T47D (cell line): ENCODE results near the gene ZNF93.
"Not testable (repeated sequence)": the region's sequence is repeated elsewhere in the genome, so short reads cannot be mapped to it uniquely, and the experiment has no call there.

Source experiments
- DNase-seq, 2 experiments: peaks; one replicate each; pipeline versions ENCODE4 v3.0.0 to v3.0.0-alpha.2; 2011 to 2012; ENCODE audit warnings: low read depth in 1 of 2, low spot score in 1 of 2
- JUND ChIP-seq: IDR thresholded peaks from 2 replicates; pipeline ENCODE4 v1.6.1; 2012; ENCODE audit warnings: low read depth
- in situ Hi-C: cut with HindIII; loops from 2 replicates; pipeline ENCODE4 v1.10.0; 2016; ENCODE audit warnings: low sequenced_read_pairs, low pct_unique_long_range_greater_than_20kb

Gene ZNF93

DNA sequence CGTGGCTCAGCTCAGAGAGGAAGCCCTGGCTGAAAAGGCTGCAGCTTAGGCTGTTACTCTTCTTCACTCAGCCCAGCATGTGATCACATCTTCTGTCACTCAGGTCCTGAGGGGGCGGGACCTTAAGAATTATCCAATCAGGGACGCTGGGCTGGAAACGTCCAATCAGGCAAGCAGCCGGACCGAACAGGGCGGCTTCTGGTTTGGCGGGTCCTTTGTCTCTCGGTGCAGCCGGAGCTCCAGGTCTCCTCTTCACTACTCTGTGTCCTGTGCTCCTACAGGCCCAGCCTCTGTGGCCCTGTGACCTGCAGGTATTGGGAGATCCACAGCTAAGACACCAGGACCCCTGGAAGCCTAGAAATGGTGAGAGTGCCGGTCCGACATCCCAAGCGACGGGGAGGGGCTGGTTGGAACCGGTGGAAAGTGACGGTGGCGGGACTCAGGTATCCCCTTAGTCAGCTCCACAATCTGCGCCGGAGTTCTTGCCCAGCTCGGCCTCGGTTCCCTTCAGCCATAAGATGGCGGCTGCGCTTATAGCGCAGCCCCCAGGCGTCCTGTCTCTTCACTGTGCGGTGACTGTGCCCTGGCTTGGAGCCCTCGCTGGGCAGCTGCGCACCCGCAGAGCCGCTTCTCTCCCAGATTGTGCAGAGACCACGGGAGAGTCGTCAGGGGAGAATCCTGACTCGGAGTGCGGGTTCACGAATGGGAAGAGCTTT is at the start of gene ZNF93:
Gene ZNF93, plus strand, starts transcription at position 218 of the 716 bp plus-strand sequence. Its CDS starts 143 bp downstream, at position 361.
- in situ Hi-C loops, result no loop called here
- peak; percentile 79 to 97 for DNase-seq
- TF ChIP-seq JUND, result no peak

DNA sequence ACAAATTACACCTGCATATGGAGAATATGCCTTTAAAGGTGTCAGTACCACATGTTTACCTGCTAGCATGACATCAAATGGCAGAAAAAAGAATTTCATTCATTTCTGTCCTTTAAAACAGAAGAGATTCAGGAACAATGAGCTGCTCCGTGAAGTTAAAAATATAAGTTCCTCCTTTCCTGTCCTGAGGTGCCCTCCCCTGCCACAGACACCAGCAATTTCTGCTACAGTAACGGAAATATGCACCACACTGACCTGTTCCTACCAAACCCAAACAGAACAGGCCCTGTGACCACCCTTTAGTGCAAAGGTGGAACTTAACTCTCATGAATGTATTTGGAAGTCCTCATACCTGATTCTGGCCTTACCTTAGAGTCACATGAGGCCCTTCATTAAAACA is 49.0 kb upstream of the ZNF93 start:
- DNase-seq, in situ Hi-C loops: not testable (repeated sequence)

DNA sequence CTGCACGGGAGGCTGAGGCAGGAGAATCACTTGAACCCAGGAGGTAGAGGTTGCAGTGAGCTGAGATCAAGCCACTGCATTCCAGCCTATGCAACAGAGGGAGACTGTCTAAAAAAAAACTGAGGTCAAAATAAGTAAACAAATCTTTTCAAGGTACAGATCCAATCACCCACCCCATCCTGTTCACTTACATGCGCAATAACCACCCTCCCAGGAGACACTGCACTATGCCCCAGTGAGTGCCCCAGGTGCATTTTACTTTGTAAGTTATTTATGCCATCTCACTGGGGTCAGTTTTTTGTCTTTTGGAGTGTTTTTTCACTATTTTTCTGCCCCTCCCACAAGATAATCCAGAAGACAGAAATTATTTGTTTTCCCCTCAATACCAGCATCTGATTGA is 42.0 kb upstream of the ZNF93 start:
- in situ Hi-C loops, result no loop called here
- no peak for TF ChIP-seq JUND
- no peak for DNase-seq

DNA sequence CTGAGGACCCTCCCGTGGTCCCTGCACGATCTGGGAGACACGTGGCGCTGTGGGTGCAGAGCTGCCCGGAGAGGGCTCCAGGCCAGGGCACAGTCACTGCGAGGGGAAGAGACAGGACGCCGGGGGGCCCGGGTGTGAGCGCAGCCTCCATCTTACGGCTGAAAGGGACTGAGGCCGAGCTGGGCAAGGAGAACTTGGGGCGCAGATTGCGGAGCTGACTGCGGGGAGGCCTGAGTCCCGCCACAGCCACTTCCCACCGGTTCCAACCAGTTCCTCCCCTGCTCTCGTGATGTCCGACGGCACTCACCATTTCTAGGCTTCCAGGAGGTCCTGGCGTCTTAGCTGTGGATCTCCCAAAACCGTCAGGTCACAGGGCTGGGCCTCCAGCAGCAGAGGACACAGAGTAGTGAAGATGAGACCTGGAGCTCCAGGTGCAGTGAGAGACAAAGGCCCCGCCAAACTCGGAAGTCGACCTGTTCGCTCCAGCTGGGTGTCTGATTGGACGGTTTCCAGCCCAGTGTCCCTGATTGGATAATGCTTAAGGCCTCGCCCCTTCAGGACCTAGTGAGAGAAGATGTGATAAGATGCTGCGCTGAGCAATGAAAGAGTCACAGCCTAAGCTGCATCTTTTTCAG is 39.9 kb upstream of the ZNF93 start:
- no peak for DNase-seq
- no peak for TF ChIP-seq JUND
- in situ Hi-C loops, result no loop called here

DNA sequence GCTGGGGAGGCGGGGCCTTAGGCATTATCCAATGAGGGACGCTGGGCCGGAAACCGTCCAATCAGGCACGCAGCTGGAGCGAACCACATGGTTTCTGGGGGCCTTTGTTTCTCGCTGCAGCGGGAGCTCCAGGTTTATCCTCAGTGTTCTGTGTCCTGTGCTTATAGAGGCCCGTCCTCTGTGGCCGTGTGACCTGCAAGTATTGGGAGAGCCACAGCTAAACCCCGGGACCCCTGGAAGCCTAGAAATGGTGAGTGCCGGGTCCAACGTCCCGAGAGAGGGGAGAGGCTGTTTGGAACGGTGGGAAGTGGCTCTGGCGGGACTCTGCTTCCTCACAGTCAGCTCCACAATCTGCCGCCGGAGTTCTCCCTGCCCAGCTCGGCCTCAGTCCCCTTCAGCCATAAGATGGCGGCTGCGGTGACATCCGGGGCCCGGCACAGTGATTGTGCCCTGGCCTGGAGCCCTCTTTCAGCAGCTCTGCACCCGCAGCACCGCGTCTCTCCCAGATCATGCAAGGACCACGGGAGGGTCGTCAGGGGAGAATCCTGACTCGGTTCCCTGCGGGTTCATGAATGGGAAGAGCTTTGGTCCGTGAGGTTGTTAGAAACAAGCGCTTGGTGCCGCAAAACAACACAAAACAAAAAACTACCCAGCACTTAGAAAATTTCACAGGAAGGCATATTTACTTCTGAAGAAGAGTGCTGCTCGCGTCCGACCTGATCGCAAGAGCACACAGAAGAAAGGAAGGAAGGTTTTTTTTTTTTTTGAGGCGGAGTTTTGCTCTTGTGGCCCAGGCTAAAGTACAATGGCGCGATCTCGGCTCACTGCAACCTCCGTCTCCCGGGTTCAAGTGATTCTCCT is 34.8 kb upstream of the ZNF93 start, which contains the start of gene ZNF253:
Gene ZNF253, plus strand, starts transcription at position 133 of the 861 bp plus-strand sequence. Its CDS starts 115 bp downstream, at position 248.
- DNase-seq, result peak; percentile 69 to 97
- no peak for TF ChIP-seq JUND
- in situ Hi-C loops, result no loop called here

DNA sequence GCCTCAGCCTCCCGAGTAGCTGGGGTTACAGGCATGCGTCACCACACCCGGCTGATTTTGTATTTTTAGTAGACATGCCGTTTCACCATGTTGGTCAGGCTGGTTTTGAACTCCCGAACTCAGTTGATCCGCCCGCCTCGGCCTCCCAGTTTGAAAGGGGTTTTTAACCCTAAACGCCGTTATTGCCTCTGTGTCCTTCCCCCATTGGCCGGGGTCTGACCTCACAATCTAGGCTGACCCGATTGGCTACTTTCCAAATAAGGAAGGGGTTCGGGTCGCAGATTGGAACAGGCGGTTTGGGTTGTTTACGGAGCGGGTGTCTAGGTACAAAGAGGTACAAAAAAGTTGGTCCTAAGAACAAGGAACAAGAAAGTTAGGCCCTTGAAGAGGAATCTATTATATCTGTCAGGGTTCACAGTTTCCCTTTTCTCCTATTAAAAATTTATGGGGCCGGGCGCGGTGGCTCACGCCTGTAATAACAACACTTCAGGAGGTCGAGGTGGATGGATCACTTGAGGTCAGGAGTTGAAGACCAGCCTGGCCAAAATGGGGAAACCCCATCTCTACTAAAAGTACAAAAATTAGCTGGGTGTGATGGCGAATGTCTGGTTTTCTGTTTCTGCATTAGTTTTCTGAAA is 34.0 kb upstream of the ZNF93 start:
- DNase-seq, result no peak
- no peak for TF ChIP-seq JUND
- in situ Hi-C loops, result no loop called here

DNA sequence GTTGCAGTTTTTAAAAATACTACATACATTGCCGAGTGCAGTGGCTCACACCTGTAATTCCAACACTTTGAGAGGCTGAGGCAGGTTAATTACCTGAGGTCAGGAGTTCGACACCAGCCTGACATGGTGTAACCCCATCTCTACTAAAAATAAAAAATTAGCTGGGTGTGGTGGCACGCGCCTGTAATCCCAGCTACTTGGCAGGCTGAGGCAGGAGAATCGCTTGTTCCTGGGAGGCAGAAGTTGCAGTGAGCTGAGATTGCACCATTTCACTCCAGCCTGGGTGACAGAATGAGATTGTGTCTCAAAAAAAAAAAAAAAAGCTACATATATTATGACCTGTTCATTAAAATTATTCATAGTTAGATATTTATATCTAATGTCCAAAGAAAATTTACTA is 30.7 kb upstream of the ZNF93 start:
- DNase-seq, in situ Hi-C loops: not testable (repeated sequence)

DNA sequence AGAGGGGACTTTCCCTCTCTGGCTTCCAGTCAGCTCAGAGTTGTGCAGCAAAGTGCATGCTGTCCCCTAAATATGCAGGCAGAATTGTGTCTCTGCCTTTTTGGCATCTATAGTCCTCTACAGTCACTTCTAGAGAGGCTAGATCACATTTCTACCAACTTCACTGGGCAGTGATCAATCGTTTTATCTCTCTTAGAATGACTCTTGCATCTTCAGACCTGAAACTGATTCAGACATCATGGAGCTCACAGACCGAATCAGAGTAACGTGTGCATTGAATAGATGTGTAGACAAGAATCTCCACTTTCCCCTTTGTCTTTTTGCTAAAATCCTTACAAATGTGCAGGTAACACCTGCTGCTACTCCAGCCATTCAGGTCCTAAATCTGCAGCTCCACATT is 28.8 kb upstream of the ZNF93 start:
- no peak for DNase-seq
- TF ChIP-seq JUND, result no peak
- in situ Hi-C loops, result no loop called here

DNA sequence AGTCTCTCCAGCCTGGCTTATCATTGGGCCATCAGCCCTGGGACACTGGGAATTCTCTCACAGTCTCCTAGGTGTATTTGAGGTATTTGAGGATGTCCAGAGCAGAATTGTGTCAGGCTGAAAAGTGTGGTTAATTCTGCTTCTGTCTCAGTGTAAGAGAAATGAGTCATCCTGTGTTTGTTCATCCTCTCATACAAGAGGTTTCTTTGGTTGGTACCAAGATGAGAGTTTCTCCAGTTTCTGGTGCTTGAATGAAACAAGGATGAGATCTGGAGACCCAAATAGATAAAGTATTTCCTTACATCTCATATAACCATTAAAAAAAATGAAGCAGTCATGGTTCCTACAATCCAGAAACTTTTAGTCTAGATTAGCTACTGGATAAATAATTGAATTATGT is 27.4 kb upstream of the ZNF93 start:
- TF ChIP-seq JUND, result no peak
- DNase-seq, result no peak
- in situ Hi-C loops, result no loop called here

DNA sequence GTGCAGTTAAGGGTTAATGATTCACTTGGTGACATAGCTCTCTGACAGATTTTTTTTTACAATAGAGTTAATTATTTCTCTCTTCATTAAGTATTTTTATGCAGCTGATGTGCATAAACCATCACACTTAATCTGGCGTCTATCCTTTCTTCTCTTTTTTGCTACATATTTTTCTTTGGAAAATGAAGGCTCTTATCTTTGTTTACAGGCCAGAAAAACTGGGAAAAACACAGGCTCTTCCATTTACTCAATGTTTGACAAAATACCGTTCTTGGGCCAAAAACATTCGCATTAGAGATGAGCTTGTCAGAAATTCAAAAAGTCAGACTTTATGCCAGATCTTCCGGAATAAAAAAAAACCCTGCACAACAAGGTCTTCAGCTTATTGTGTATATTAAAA is 23.0 kb upstream of the ZNF93 start:
- TF ChIP-seq JUND, result no peak
- in situ Hi-C loops, result no loop called here
- DNase-seq, result no peak

DNA sequence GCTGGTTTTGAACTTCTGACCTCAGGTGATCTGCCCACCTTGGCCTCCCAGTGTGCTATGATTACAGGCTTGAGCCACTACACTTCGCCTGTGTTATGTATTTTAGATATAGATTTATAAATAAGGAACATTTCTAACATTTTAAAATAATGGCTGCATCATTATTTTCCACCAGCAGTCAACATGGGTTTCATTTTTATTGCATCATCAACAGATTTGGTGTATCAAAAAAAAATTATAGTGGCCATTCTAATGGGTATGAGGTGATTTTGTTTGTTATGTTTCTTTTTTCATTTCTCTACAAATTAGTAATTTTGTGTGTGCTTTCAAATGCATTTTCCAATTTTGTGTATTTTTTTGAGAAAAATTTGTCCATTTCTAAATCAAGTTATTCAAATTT is 16.2 kb upstream of the ZNF93 start:
- no peak for DNase-seq
- no peak for TF ChIP-seq JUND
- in situ Hi-C loops, result no loop called here

DNA sequence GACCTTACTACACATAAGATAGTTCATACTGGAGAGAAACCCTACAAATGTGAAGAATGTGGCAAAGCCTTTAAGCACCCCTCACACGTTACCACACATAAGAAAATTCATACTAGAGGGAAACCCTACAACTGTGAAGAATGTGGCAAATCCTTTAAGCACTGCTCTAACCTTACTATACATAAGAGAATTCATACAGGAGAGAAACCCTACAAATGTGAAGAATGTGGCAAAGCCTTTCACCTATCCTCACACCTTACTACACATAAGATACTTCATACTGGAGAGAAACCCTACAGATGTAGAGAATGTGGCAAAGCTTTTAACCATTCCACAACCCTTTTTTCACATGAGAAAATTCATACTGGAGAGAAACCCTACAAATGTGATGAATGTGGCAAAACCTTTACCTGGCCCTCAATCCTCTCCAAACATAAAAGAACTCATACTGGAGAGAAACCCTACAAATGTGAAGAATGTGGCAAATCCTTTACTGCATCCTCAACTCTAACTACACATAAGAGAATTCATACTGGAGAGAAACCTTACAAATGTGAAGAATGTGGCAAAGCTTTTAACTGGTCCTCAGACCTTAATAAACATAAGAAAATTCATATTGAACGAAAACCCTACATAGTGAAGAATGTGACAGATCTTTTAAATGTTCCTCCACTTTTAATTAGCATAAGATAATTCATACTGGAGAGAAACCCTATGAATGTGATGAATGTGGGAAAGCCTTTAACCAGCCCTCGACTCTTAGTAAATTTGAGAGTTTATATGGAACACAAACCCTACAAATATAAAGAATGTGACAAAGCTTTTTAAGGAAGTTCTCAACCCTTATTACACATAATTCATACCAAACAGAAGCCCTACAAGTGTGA is 8.4 kb upstream of the ZNF93 start:
- in situ Hi-C loops, DNase-seq: not testable (repeated sequence)
